Upper lobe of left lung (tissue), 6 donors: ENCODE data around the gene PTPRA. TPM values are rescaled to one million over a fixed set of nuclear protein-coding genes. Genes with fewer than 3 reads are reported as not detected.

Experiments
- ATAC-seq, 2 donors: fragments of 200-7000 bp; cut with Tn5 transposase; one replicate each; pipeline ENCODE4 v1.9.1; 2022; ENCODE audit warnings: mild to moderate bottlenecking in 2 of 2, moderate library complexity in 2 of 2; ENCODE audit not compliant: low FRiP score in 2 of 2
- DNase-seq, 2 donors: peaks; one replicate each; pipeline ENCODE4 v3.0.0-alpha.2; 2019 to 2020
- H3K27ac ChIP-seq, 4 donors: fragments of 200-600 bp; sonication (generic); one replicate each; pipeline ENCODE4 v1.5.1; 2016 to 2019
- H3K27me3 ChIP-seq, 4 donors: fragments of 200-600 bp; sonication (generic); one replicate each; pipeline ENCODE4 v1.5.1; 2017 to 2019
- H3K36me3 ChIP-seq, 4 donors: fragments of 200-600 bp; sonication (generic); one replicate each; pipeline ENCODE4 v1.5.1; 2016 to 2019
- H3K4me1 ChIP-seq, 4 donors: fragments of 200-600 bp; sonication (generic); one replicate each; pipeline ENCODE4 v1.5.1; 2018 to 2019
- H3K4me3 ChIP-seq, 4 donors: fragments of 200-600 bp; sonication (generic); one replicate each; pipeline ENCODE4 v1.5.1; 2017 to 2019; ENCODE audit warnings: mild to moderate bottlenecking in 2 of 4, moderate library complexity in 1 of 4
- H3K9me3 ChIP-seq, 4 donors: fragments of 200-600 bp; sonication (generic); one replicate each; pipeline ENCODE4 v1.5.1; 2018 to 2019
- CTCF ChIP-seq, 6 experiments: fragments of 450-650 bp in 4 of 6; fragments of 200-600 bp in 2 of 6; sonication (generic) in 2 of 6; IDR thresholded peaks; one replicate each; pipeline ENCODE4 v1.5.1; 2016 to 2019; ENCODE audit warnings: antibody characterized with exemption in 6 of 6
- EP300 ChIP-seq, 4 donors: sonication (generic); formaldehyde crosslinking; IDR thresholded peaks; one replicate each; pipeline ENCODE4 v1.5.1; 2017; ENCODE audit warnings: antibody characterized with exemption in 4 of 4, control low read depth in 2 of 4
- POLR2A ChIP-seq, 4 donors: fragments of 450-650 bp; IDR thresholded peaks; one replicate each; pipeline ENCODE4 v1.5.1; 2016 to 2017; ENCODE audit warnings: antibody characterized with exemption in 4 of 4, mild to moderate bottlenecking in 2 of 4
- POLR2AphosphoS5 ChIP-seq, 2 donors: sonication (generic); formaldehyde crosslinking; IDR thresholded peaks; one replicate each; pipeline ENCODE4 v1.5.1; 2017; ENCODE audit warnings: antibody characterized with exemption in 2 of 2
- WGBS, 2 donors: methylation state at CpG; one replicate each; pipeline ENCODE4 v1.1.5; 2017 to 2018; 5-methylcytosine and 5-hydroxymethylcytosine counted together
- total RNA-seq, 6 donors: library from RNA; depleted of rRNA in 4 of 6; stranded (reverse); fragments of >200 nt in 4 of 6; gene quantifications; one replicate each; pipeline versions ENCODE4 v1.1.0 to v1.2.1, GENCODE V29; 2016 to 2021
- donor health status: DM: no; HTN: no; CAD: no; lungs with moderate emphysema.
- donor health status: DM: no; HTN: yes; CAD: no; lungs with severe emphysema.

The PTPRA gene
- total RNA-seq, 6 donors from 2014 or later, result 22.0 to 60.3 (median 51.1) TPM

DNA sequence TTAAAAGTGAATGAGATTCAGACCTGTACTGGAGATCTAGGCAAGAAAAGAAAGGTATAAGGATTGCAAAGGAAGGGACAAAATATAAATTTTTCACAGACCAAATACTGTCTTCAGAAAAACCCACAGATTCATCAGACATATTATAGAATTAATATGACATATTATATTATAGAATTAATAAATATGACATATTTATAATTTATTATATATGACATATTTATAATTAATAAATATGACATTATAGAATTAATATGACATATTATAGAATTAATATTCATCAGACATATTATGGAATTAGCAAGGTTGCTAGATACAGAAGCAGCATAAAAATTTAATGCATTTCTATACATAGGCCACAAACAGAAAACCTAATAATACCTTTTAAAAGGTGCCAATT is 125.4 kb downstream of the PTPRA start:
- no peak for DNase-seq
- H3K27ac ChIP-seq, result no peak overlapping the region
- ATAC-seq, result no peak
- no peaks in the 10 kb centered on the region for H3K9me3 ChIP-seq
- no peaks in the 10 kb centered on the region for H3K27me3 ChIP-seq
- H3K4me1 ChIP-seq, result no peaks in the 10 kb centered on the region
- no peak for TF ChIP-seq EP300 (IDR thresholded peaks at IDR 0.05)
- TF ChIP-seq POLR2A (IDR thresholded peaks at IDR 0.05), result no peak
- no peak for TF ChIP-seq CTCF (IDR thresholded peaks at IDR 0.05)
- TF ChIP-seq POLR2AphosphoS5 (IDR thresholded peaks at IDR 0.05), result no peak
- H3K36me3 ChIP-seq, result peaks cover 4 to 41% (median 21%) of the 10 kb centered on the region in 4 donors
- H3K4me3 ChIP-seq, result no peak overlapping the region

GRCh38 chr20:3000852-3001523 is 127.7 kb downstream of the PTPRA start:
- no peaks in the 10 kb centered on the region for H3K4me1 ChIP-seq
- WGBS, 2 donors, result 70 to 72% methylated on average over 7 of the region's 7 CpGs
- peaks cover under 1 to 39% (median 12%) of the 10 kb centered on the region in 4 donors for H3K36me3 ChIP-seq
- DNase-seq (no peak), ATAC-seq (peak in 1 of 2 donors; percentile 72)
- H3K27ac ChIP-seq, result no peak overlapping the region
- peak; percentile 16 to 53 (median 34) for TF ChIP-seq CTCF (IDR thresholded peaks at IDR 0.05)
- no peak for TF ChIP-seq POLR2A (IDR thresholded peaks at IDR 0.05)
- TF ChIP-seq EP300 (IDR thresholded peaks at IDR 0.05), result no peak
- TF ChIP-seq POLR2AphosphoS5 (IDR thresholded peaks at IDR 0.05), result no peak
- H3K4me3 ChIP-seq, result no peak overlapping the region
- no peaks in the 10 kb centered on the region for H3K27me3 ChIP-seq
- no peaks in the 10 kb centered on the region for H3K9me3 ChIP-seq

DNA sequence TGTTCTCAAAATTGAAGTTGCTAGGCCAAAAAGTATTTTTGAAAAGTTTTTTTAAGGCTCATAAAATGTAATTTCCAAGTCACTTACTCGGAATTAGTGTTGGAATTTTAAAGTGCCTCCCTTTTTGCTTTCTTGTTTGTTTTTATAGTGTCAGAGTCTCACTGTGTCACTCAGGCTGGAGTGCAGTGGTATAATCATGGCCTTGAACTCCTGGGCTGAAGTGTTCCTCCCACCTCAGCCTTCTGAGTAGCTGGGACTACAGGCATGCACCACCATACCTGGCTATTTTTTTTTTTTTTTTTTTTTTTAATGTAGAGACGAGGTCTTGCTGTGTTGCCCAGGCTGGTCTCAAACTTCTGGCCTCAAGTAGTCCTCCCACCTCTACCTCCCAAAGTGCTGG is 130.1 kb downstream of the PTPRA start:
- no peak for ATAC-seq
- Histone ChIP-seq H3K9me3 (no peaks in the 10 kb centered on the region), H3K36me3 (peaks cover 7 to 51% (median 23%) of the 10 kb centered on the region in 4 donors), H3K27ac (no peak overlapping the region), H3K4me1 (no peaks in the 10 kb centered on the region), H3K27me3 (no peaks in the 10 kb centered on the region), H3K4me3 (no peak overlapping the region)
- DNase-seq, result no peak
- TF ChIP-seq EP300 (IDR thresholded peaks at IDR 0.05) (no peak), POLR2A (IDR thresholded peaks at IDR 0.05) (no peak), CTCF (IDR thresholded peaks at IDR 0.05) (no peak), POLR2AphosphoS5 (IDR thresholded peaks at IDR 0.05) (no peak)
- WGBS, 2 donors, result 94 to 95% methylated on average over 2 of the region's 2 CpGs

DNA sequence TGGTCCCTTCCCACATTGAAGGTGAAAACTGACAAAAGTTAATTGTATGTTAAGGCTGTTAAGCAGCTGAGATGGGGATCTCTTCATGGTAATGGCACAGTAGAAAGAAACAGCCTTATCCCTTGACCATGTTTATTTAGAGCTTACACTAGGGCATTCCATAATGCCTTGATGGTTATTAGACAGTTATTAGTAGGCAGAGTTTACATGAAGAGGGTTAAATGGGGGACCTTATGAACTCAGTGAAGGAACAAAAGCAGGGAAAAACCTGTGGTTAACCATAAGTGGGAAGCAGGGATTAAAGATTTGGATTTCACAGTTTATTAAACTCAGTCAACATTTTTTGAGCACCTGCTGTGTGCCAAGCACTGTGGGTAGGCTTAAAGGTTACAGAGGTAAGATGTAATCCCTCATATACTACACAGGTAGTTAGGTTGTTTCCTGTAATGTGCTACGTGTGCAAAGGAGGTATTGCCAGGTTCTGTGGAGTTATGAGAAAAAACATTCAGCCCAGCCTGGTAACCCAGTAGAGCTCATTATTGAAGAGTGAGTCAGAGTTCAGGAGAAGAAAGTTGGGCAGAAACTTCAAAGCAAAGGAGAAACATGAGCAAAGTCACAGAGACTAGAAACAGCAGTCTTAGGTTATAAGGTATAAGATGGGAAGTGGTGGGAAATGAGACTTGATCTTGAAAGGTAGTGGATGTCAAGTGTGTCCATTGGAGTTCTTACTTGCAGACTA is 137.9 kb downstream of the PTPRA start:
- H3K27ac ChIP-seq, result no peak overlapping the region
- no peak overlapping the region for H3K4me3 ChIP-seq
- TF ChIP-seq EP300 (IDR thresholded peaks at IDR 0.05) (no peak), CTCF (IDR thresholded peaks at IDR 0.05) (no peak), POLR2AphosphoS5 (IDR thresholded peaks at IDR 0.05) (no peak), POLR2A (IDR thresholded peaks at IDR 0.05) (no peak)
- H3K36me3 ChIP-seq, result peaks cover 12 to 69% (median 23%) of the 10 kb centered on the region in 4 donors
- DNase-seq (no peak), ATAC-seq (no peak)
- no peaks in the 10 kb centered on the region for H3K27me3 ChIP-seq
- no peaks in the 10 kb centered on the region for H3K9me3 ChIP-seq
- H3K4me1 ChIP-seq, result no peaks in the 10 kb centered on the region
- 81 to 96% methylated on average over 1 of the region's 1 CpG for WGBS, 2 donors
